HFFc6 (cell line): ENCODE data around the gene JARID2. TPM values are rescaled to one million over a fixed set of nuclear protein-coding genes. Genes with fewer than 3 reads are reported as not detected.

ENCODE experiments used
- DNase-seq: peaks from one replicate; pipeline ENCODE4 v3.0.0-alpha.2; 2018
- H3K27ac Mint-ChIP-seq: 2 replicates; pipeline ENCODE4 v1.8.0; 2020; ENCODE audit warnings: mild to moderate bottlenecking, mixed read lengths
- H3K27me3 Mint-ChIP-seq: 2 replicates; pipeline ENCODE4 v1.8.0; 2021; ENCODE audit warnings: mild to moderate bottlenecking, moderate library complexity, mixed read lengths; ENCODE audit not compliant: insufficient read depth
- H3K36me3 Mint-ChIP-seq: 2 replicates; pipeline ENCODE4 v1.8.0; 2021; ENCODE audit warnings: low read depth, mixed read lengths
- H3K4me1 Mint-ChIP-seq: 2 replicates; pipeline ENCODE4 v1.8.0; 2020; ENCODE audit warnings: low read depth, mixed read lengths
- H3K4me3 Mint-ChIP-seq: 2 replicates; pipeline ENCODE4 v1.8.0; 2020; ENCODE audit warnings: mild to moderate bottlenecking, moderate library complexity, mixed read lengths
- H3K9me3 Mint-ChIP-seq: 2 replicates; pipeline ENCODE4 v1.8.0; 2020; ENCODE audit warnings: mild to moderate bottlenecking, mixed read lengths
- total RNA-seq, 6 experiments: library from RNA; stranded (reverse); fragmentation: NEBNext Ultra II Directional; extraction: Animal tissue kit (Norgen Biotek cat#: 25700); gene quantifications; 2 replicates in 1 of 6; 3 replicates in 5 of 6; pipeline ENCODE4 v1.2.3, GENCODE V29; 2021
- TF ChIP-seq, protein P1 (sequence below): fragments of 200-600 bp; sonication (generic); IDR thresholded peaks from 2 replicates; pipeline ENCODE4 v1.5.0; 2021; ENCODE audit warnings: antibody characterized with exemption, mild to moderate bottlenecking

JARID2 gene
- total RNA-seq, 6 experiments from 2014 or later: 8.3 to 10.1 (median 9.5) TPM

DNA sequence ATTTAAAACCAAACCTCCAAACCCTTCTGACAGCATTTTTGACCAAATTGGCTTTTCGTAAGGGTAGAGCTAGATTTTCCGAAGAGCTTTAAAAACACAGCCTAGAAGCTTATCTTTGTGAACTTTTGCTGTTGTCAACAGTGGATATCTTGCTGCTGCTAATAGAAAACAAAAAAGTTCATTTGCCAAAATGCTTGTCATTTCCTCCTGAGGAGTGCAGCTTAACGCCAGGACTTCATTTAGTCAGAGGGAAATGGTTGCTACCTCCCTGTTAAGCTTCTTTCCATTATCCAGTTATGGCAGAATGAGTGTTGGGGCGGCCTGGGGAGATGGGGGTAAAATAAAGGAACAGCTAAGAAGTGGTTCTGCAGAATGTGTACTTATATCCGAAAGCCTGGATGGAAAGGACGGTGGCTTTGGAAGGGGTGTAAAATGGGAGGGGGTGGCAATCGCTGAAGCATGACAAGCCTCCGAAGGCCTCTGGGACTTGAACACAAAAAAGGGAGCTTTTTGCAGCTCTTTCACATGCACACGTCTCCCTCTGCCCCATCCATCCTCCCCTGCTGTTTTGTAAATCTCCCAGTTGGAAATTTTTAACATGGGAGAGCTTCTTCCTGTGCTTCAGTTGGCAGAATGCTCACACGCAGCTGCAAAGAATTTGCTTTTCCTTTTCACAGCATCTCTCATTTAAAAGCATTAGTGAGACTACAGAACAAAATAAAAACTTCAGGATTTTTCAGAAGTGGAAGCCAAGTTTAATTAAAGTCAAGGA lies 22.5 kb downstream of the JARID2 start:
- Mint-ChIP-seq H3K27me3 (no peaks in the 10 kb centered on the region), H3K4me3 (peak overlapping the region; percentile 20; the same call in 1 of the 2 replicates), H3K9me3 (no peaks in the 10 kb centered on the region), H3K27ac (peak overlapping the region; percentile 35; the same call in 1 of the 2 replicates), H3K4me1 (peaks cover 53% of the 10 kb centered on the region), H3K36me3 (no peaks in the 10 kb centered on the region)
- TF ChIP-seq, protein P1, sequence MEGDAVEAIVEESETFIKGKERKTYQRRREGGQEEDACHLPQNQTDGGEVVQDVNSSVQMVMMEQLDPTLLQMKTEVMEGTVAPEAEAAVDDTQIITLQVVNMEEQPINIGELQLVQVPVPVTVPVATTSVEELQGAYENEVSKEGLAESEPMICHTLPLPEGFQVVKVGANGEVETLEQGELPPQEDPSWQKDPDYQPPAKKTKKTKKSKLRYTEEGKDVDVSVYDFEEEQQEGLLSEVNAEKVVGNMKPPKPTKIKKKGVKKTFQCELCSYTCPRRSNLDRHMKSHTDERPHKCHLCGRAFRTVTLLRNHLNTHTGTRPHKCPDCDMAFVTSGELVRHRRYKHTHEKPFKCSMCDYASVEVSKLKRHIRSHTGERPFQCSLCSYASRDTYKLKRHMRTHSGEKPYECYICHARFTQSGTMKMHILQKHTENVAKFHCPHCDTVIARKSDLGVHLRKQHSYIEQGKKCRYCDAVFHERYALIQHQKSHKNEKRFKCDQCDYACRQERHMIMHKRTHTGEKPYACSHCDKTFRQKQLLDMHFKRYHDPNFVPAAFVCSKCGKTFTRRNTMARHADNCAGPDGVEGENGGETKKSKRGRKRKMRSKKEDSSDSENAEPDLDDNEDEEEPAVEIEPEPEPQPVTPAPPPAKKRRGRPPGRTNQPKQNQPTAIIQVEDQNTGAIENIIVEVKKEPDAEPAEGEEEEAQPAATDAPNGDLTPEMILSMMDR: no peak
- DNase-seq: no peak

DNA sequence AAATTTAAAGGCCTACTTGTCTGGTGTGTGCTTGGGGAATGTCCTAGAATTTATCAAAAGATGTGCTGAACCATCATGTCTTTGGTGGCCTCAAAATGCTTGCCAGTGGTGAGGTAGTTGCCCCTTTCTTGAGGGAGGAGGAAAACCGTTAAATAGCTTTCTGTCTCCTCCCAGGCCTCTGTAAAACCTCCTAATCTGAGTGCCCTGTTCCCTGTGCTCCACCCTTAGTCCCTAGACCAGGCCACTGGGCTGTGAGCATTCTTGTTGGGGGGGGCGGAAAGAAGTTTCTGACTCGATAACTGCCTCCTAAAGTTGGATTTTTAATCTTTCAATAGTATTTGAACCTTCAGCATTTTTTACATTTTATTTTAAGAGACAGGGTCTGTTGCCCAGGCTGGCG lies 23.1 kb downstream of the JARID2 start:
- H3K36me3 Mint-ChIP-seq: no peaks in the 10 kb centered on the region

DNA sequence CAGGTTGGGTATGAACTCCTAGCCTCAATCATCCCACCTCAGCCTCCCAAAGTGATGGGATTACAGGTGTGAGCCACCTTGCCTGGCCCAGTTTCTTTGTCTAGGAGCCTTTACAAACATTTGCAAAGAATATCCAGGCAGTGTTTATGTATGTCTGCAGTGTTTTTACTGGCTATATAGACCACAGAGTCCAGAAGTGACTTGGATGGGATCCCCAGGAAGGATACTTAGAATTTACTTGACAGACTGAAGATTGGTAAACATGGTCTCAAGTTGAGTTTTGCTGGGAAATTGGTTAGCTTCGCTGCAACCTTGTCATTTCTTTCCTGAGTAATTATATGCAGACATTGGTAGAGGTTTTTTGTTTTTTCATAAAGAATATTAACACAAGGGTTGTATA lies 23.8 kb downstream of the JARID2 start:
- TF ChIP-seq, protein P1: no peak
- H3K27me3 Mint-ChIP-seq: no peaks in the 10 kb centered on the region
- no peaks in the 10 kb centered on the region for H3K36me3 Mint-ChIP-seq
- H3K27ac Mint-ChIP-seq: no peak overlapping the region
- no peaks in the 10 kb centered on the region for H3K9me3 Mint-ChIP-seq
- H3K4me3 Mint-ChIP-seq: no peak overlapping the region
- DNase-seq: no peak
- peaks cover 49% of the 10 kb centered on the region for H3K4me1 Mint-ChIP-seq

More for the DNA sequence above, 23.1 kb downstream of the JARID2 start:
- no peaks in the 10 kb centered on the region for H3K27me3 Mint-ChIP-seq
- no peaks in the 10 kb centered on the region for H3K9me3 Mint-ChIP-seq
- H3K4me1 Mint-ChIP-seq: peaks cover 49% of the 10 kb centered on the region
- peak overlapping the region; percentile 35; the same call in 1 of the 2 replicates for H3K27ac Mint-ChIP-seq
- peak overlapping the region; percentile 20; the same call in 1 of the 2 replicates for H3K4me3 Mint-ChIP-seq
- no peak for DNase-seq
- TF ChIP-seq, protein P1: no peak

DNA sequence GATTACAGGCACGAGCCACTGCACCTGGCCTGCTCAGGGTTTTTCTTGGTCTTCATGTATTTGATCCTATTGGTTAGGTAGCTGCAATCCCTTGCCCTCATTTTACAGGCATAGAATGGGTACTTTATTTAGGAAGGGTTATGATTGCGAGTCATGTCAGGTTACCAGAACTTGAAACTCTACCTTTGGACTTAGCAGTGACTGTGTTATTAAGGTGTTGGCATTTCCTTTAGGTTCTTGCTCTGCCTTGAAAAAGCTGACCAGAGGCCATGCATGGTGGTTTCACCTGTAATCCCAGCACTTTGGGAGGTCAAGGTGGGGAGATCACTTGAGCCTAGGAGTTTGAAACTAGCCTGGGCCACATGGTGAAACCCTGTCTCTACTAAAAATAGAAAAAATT lies 24.5 kb downstream of the JARID2 start:
- Mint-ChIP-seq H3K27me3 (no peaks in the 10 kb centered on the region), H3K36me3 (no peaks in the 10 kb centered on the region), H3K4me1 (peaks cover 47% of the 10 kb centered on the region)

DNA sequence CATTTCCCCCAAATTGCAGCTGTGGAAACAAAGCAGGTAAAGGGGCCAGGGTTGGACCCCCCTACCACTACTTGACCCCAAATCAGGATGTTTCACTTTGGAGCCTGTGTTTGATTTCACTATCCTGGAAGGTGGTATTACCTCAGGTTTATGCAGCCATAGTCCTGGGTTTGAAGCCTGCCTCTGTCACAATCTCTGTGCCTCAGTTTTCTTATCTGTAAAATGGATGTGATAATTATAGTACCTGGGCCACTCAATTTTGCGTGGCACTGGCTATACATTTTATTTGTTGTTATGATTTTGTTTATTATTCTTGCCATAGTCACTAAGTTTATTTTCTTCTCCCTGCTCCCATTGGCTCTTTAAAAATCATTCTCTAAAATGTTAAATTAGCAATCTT lies 26.7 kb downstream of the JARID2 start:
- Mint-ChIP-seq H3K4me3 (no peak overlapping the region), H3K36me3 (no peaks in the 10 kb centered on the region), H3K4me1 (peaks cover 46% of the 10 kb centered on the region), H3K27me3 (no peaks in the 10 kb centered on the region), H3K9me3 (no peaks in the 10 kb centered on the region), H3K27ac (no peak overlapping the region)
- TF ChIP-seq, protein P1: no peak
- DNase-seq: no peak

More for the DNA sequence above, 24.5 kb downstream of the JARID2 start:
- no peak overlapping the region for H3K4me3 Mint-ChIP-seq
- DNase-seq: no peak
- TF ChIP-seq, protein P1: no peak
- H3K27ac Mint-ChIP-seq: no peak overlapping the region
- no peaks in the 10 kb centered on the region for H3K9me3 Mint-ChIP-seq
